GM12878 (cell line): ENCODE data around the gene MSL1. TPM values are rescaled to one million over a fixed set of nuclear protein-coding genes. Genes with fewer than 3 reads are reported as not detected.

ENCODE experiments used
- ATAC-seq: fragments of 200-7000 bp; cut with Tn5 transposase; 3 replicates; pipeline ENCODE4 v1.9.1; 2020; ENCODE audit warnings: mild to moderate bottlenecking, moderate library complexity
- BruUV-seq: library from RNA; stranded (reverse); fragments of 400-500 nt; replicated peaks from 2 replicates; lab custom pipeline; 2021; lab: Mats Ljungman, UMichigan
- CTCF ChIA-PET: fragments of 300-600 bp; sonication (Branson Sonifier 250); formaldehyde crosslinking; extraction: SDS; loops from one replicate; lab custom pipeline; 2021; ENCODE audit warnings: inconsistent platforms; lab: Yijun Ruan, JAX
- POLR2A ChIA-PET: fragments of 350-600 bp; formaldehyde crosslinking; extraction: SDS; loops from one replicate; lab custom pipeline; 2021; ENCODE audit warnings: inconsistent platforms; lab: Charles Lee
- RAD21 ChIA-PET: fragments of 300-600 bp; sonication (Branson Sonifier 250); formaldehyde crosslinking; loops from one replicate; lab custom pipeline; 2023; ENCODE audit warnings: antibody characterized with exemption; ENCODE audit not compliant: unreplicated experiment; lab: Charles Lee
- SMC1A ChIA-PET: fragments of 300-600 bp; sonication (Branson Sonifier 250); formaldehyde crosslinking; loops from one replicate; lab custom pipeline; 2023; ENCODE audit not compliant: unreplicated experiment, uncharacterized antibody; lab: Charles Lee
- DNase-seq: peaks from one replicate; pipeline ENCODE4 v3.0.0-alpha.2; 2011; ENCODE audit warnings: low read depth, low spot score
- FAIRE-seq: peaks from 3 replicates; lab custom pipeline; 2011; peaks lifted over from hg19 to GRCh38; lab: Jason Lieb, UNC
- H2AFZ ChIP-seq: 2 replicates; pipeline ENCODE4 v1.6.0; 2011; ENCODE audit warnings: low read depth, low read length, control low read depth; ENCODE audit not compliant: control insufficient read depth
- H3K27ac ChIP-seq: 2 replicates; pipeline ENCODE4 v1.5.1; 2011; ENCODE audit warnings: control low read depth; ENCODE audit not compliant: control insufficient read depth, insufficient read depth
- H3K27me3 ChIP-seq, 2 experiments: replicated peaks in 1 of 2; 2 replicates each; pipeline versions ENCODE4 v1.6.0 to v1.6.1; 2011; ENCODE audit warnings: low read length in 1 of 2; ENCODE audit not compliant: control insufficient read depth in 2 of 2, insufficient read depth in 2 of 2
- H3K36me3 ChIP-seq, 2 experiments: 2 replicates each; pipeline ENCODE4 v1.5.1; 2011; ENCODE audit warnings: low read length in 1 of 2; ENCODE audit not compliant: control insufficient read depth in 2 of 2, insufficient read depth in 2 of 2
- H3K4me1 ChIP-seq: 2 replicates; pipeline ENCODE4 v1.6.1; 2011; ENCODE audit warnings: mild to moderate bottlenecking, low read length, moderate library complexity, mixed read lengths; ENCODE audit not compliant: control insufficient read depth, insufficient read depth
- H3K4me2 ChIP-seq: 2 replicates; pipeline ENCODE4 v1.6.0; 2011; ENCODE audit warnings: control low read depth; ENCODE audit not compliant: control insufficient read depth, insufficient read depth
- H3K4me3 ChIP-seq: fragments of 200-600 bp; sonication (generic); 2 replicates; pipeline ENCODE4 v1.5.1; 2016
- H3K79me2 ChIP-seq: 2 replicates; pipeline ENCODE4 v1.6.0; 2011; ENCODE audit warnings: low read length; ENCODE audit not compliant: control insufficient read depth, insufficient read depth
- H3K9ac ChIP-seq: 2 replicates; pipeline ENCODE4 v1.8.0; 2011; ENCODE audit warnings: low read length, control low read depth, mixed read lengths; ENCODE audit not compliant: control insufficient read depth, insufficient read depth
- H3K9me3 ChIP-seq: replicated peaks from 3 replicates; pipeline ENCODE4 v1.5.1; 2011; ENCODE audit warnings: mild to moderate bottlenecking, low read length; ENCODE audit not compliant: control insufficient read depth, insufficient read depth
- H4K20me1 ChIP-seq: 2 replicates; pipeline ENCODE4 v1.6.0; 2011; ENCODE audit not compliant: control insufficient read depth, insufficient read depth
- CHD2 ChIP-seq: IDR thresholded peaks from 2 replicates; pipeline ENCODE4 v1.6.1; 2011; ENCODE audit warnings: low read depth, low read length, improper control_type of control experiment, borderline replicate concordance
- JUND ChIP-seq: IDR thresholded peaks from 2 replicates; pipeline ENCODE4 v1.6.1; 2012; ENCODE audit warnings: low read depth, mild to moderate bottlenecking, low read length, improper control_type of control experiment, moderate library complexity
- WGBS: methylation state at CpG from one replicate; pipeline ENCODE4 v1.1.6; 2016; ENCODE audit warnings: low lambda C conversion rate; ENCODE audit not compliant: insufficient replicate concordance, insufficient coverage; ENCODE audit errors: missing lambda C conversion rate; 5-methylcytosine and 5-hydroxymethylcytosine counted together
- in situ Hi-C: fragments of 300-500 bp; cut with MboI; formaldehyde crosslinking; loops from 9 replicates; pipeline ENCODE4 v1.14.3; 2018; ENCODE audit warnings: mixed read lengths
- intact Hi-C: fragments of 100-400 bp; cut with micrococcal nuclease; formaldehyde crosslinking; loops from one replicate; pipeline ENCODE4 v1.14.2; 2022; ENCODE audit not compliant: unreplicated experiment
- polyA plus RNA-seq, 11 experiments: library from polyadenylated mRNA; depleted of rRNA in 4 of 11; unstranded in 6 of 11; stranded (reverse) in 5 of 11; fragments of >200 nt; fragmentation: Nextera tagmentation in 4 of 11; fragmentation: Illumina TruSeq in 1 of 11; extraction: Ambion mirVana in 4 of 11; extraction: Trizol in 1 of 11; gene quantifications; 1 replicate in 1 of 11; 2 replicates in 10 of 11; pipeline versions ENCODE4 v1.2.1 to v1.2.3, GENCODE V29; 2011 to 2016; ENCODE audit warnings: inconsistent platforms in 2 of 11, missing spikeins in 2 of 11, low read depth in 1 of 11
- total RNA-seq, 4 experiments: library from RNA; depleted of rRNA in 3 of 4; stranded (reverse); fragments of >200 nt in 3 of 4; fragmentation: Illumina TruSeq in 1 of 4; extraction: Trizol in 1 of 4; gene quantifications; 2 replicates each; pipeline versions ENCODE4 v1.2.1 to v1.2.3, GENCODE V29; 2013 to 2021
- TF ChIP-seq, protein P1 (sequence below): fragments of 450-650 bp; IDR thresholded peaks from 2 replicates; pipeline ENCODE4 v1.6.1; 2018; ENCODE audit warnings: borderline replicate concordance, mild to moderate bottlenecking; ENCODE audit not compliant: partially characterized antibody
- TF ChIP-seq, protein P2 (sequence below): IDR thresholded peaks from 2 replicates; pipeline ENCODE4 v1.6.1; 2012; ENCODE audit warnings: low read depth, low read length, improper control_type of control experiment
- TF ChIP-seq, protein P3 (sequence below): fragments of 150-350 bp; IDR thresholded peaks from 2 replicates; pipeline ENCODE4 v1.6.1; 2016; ENCODE audit warnings: low read depth, low read length

Gene MSL1
- total and polyA plus RNA-seq, 10 of the 15 experiments (the other 5 are each of a cell fraction or from before 2014, with no cell fraction given): 6.1 to 95.2 (median 51.8) TPM

DNA sequence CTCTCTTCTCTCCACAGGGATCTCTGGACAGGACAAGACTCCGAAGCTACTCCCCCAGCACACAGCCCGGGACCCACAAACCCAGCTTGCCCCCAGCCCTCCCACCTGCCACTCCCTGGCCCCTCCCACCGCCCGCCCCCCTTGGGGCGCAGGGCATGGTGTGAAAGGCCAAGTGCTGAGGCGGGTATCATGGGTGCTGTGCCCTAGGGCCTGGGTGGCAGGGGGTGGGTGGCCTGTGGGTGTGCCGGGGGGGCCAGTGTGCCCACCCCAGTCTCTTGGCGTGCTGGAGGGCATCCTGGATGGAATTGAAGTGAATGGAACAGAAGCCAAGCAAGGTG lies 47.6 kb upstream of the MSL1 start:
- ChIA-PET CTCF (interaction anchor here (1.1 to 15.2 kb wide), 12 partner anchors 10 to 201 kb away, joined by 3 to 142 read pairs (median 30); partner anchors contain the start of genes MED24, NR1D1 and THRA), POLR2A (interaction anchor here (0.6 to 1.5 kb wide), 2 partner anchors 19 to 26 kb away, joined by 4 to 6 read pairs; partner anchors contain the start of genes MED24 and NR1D1), SMC1A (interaction anchor here (0.9 to 6.4 kb wide), 7 partner anchors 9 to 38 kb away, joined by 3 to 56 read pairs (median 12); partner anchors contain the start of genes MED24, NR1D1 and THRA), RAD21 (interaction anchor here (0.7 to 3.8 kb wide), 5 partner anchors 9 to 59 kb away, joined by 3 to 42 read pairs (median 15); partner anchors contain the start of genes CSF3, MED24 and THRA)
- in situ Hi-C loops (no loop called here), intact Hi-C loops (no loop called here)
- BruUV-seq: no TSS peak
- no peak for TF ChIP-seq JUND
- TF ChIP-seq, protein P1, sequence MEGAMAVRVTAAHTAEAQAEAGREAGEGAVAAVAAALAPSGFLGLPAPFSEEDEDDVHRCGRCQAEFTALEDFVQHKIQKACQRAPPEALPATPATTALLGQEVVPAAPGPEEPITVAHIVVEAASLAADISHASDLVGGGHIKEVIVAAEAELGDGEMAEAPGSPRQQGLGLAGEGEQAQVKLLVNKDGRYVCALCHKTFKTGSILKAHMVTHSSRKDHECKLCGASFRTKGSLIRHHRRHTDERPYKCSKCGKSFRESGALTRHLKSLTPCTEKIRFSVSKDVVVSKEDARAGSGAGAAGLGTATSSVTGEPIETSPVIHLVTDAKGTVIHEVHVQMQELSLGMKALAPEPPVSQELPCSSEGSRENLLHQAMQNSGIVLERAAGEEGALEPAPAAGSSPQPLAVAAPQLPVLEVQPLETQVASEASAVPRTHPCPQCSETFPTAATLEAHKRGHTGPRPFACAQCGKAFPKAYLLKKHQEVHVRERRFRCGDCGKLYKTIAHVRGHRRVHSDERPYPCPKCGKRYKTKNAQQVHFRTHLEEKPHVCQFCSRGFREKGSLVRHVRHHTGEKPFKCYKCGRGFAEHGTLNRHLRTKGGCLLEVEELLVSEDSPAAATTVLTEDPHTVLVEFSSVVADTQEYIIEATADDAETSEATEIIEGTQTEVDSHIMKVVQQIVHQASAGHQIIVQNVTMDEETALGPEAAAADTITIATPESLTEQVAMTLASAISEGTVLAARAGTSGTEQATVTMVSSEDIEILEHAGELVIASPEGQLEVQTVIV: no peak
- TF ChIP-seq, protein P2, sequence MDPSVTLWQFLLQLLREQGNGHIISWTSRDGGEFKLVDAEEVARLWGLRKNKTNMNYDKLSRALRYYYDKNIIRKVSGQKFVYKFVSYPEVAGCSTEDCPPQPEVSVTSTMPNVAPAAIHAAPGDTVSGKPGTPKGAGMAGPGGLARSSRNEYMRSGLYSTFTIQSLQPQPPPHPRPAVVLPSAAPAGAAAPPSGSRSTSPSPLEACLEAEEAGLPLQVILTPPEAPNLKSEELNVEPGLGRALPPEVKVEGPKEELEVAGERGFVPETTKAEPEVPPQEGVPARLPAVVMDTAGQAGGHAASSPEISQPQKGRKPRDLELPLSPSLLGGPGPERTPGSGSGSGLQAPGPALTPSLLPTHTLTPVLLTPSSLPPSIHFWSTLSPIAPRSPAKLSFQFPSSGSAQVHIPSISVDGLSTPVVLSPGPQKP: no peak
- TF ChIP-seq CHD2: no peak
- TF ChIP-seq, protein P3, sequence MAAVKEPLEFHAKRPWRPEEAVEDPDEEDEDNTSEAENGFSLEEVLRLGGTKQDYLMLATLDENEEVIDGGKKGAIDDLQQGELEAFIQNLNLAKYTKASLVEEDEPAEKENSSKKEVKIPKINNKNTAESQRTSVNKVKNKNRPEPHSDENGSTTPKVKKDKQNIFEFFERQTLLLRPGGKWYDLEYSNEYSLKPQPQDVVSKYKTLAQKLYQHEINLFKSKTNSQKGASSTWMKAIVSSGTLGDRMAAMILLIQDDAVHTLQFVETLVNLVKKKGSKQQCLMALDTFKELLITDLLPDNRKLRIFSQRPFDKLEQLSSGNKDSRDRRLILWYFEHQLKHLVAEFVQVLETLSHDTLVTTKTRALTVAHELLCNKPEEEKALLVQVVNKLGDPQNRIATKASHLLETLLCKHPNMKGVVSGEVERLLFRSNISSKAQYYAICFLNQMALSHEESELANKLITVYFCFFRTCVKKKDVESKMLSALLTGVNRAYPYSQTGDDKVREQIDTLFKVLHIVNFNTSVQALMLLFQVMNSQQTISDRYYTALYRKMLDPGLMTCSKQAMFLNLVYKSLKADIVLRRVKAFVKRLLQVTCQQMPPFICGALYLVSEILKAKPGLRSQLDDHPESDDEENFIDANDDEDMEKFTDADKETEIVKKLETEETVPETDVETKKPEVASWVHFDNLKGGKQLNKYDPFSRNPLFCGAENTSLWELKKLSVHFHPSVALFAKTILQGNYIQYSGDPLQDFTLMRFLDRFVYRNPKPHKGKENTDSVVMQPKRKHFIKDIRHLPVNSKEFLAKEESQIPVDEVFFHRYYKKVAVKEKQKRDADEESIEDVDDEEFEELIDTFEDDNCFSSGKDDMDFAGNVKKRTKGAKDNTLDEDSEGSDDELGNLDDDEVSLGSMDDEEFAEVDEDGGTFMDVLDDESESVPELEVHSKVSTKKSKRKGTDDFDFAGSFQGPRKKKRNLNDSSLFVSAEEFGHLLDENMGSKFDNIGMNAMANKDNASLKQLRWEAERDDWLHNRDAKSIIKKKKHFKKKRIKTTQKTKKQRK: no peak
- Histone ChIP-seq H3K79me2 (no peaks in the 10 kb centered on the region), H3K4me1 (peaks cover 19% of the 10 kb centered on the region), H3K9me3 (no peaks in the 10 kb centered on the region), H3K4me3 (no peak overlapping the region), H3K27ac (no peak overlapping the region), H3K27me3 (no peaks in the 10 kb centered on the region), H2AFZ (no peak overlapping the region), H3K9ac (no peak overlapping the region), H4K20me1 (no peaks in the 10 kb centered on the region), H3K36me3 (no peaks in the 10 kb centered on the region), H3K4me2 (no peak overlapping the region)
- no peak for FAIRE-seq
- no peak for ATAC-seq
- no peak for DNase-seq
- 21% methylated on average over 4 of the region's 8 CpGs for WGBS
